ENCODE data around the gene C10orf105.
A peak's percentile ranks its signal among the peaks of the same experiment; 100 is the strongest.

C10orf105 gene

DNA sequence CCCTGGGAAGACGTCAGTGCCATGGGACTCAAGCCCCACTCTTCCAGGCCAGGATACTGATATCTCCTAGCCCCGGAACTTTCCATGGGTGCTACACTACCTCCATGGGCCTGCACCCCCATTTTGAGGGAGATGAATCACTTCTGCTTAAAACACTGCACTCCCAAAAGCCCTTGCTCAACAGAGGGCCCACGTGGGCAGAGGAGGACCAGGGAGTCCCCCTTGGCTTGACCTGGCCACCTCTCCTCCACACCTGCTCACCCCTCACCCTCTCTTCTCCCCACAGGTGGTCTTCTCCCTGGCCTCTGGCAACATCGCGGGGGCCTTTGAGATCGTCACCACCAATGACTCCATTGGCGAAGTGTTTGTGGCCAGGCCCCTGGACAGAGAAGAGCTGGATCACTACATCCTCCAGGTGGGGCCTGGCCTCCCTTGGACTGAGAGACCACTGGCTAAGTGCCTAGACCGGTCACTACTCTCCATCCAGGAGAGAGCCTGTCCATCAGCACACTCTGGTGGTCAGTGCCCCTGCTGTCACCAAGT is 19.9 kb upstream of the C10orf105 start:
- H3K36me3 ChIP-seq (ENCODE audit: control insufficient read depth in 4 of 4, insufficient read depth in 4 of 4, low read length in 3 of 4), result no peaks in the 10 kb centered on the region
- CTCF ChIA-PET, result interaction anchor here (1.2 to 4.7 kb wide), 3 partner anchors 8 to 31 kb away, joined by 4 to 30 read pairs (median 6); no protein-coding TSS in a partner anchor
- peaks cover 0 to 7% (median 0%) of the 10 kb centered on the region in 5 experiments for H3K9me3 ChIP-seq (ENCODE audit: control extremely low read depth in 1 of 5, control insufficient read depth in 4 of 5, insufficient read depth in 2 of 5, low read depth in 1 of 5, low read length in 4 of 5)
- H3K27ac ChIP-seq (ENCODE audit: insufficient read depth in 1 of 2, low read depth in 1 of 2, low read length in 2 of 2, poor library complexity in 1 of 2, severe bottlenecking in 2 of 2), result no peak overlapping the region
- peaks cover 13 to 88% (median 77%) of the 10 kb centered on the region in 4 experiments for H3K4me1 ChIP-seq (ENCODE audit: control extremely low read depth in 1 of 4, control insufficient read depth in 4 of 4, insufficient read depth in 4 of 4, low read length in 3 of 4)
- DNase-seq, result no peak
- POLR2A ChIA-PET, result no interaction called here
- H3K4me3 ChIP-seq (ENCODE audit: control insufficient read depth in 1 of 7, extremely low read depth in 1 of 7, insufficient read depth in 4 of 7, low read depth in 2 of 7, low read length in 6 of 7), result no peak overlapping the region
- H3K27me3 ChIP-seq (replicated peaks in 2 of 5; ENCODE audit: control insufficient read depth in 4 of 5, insufficient read depth in 5 of 5, low read length in 4 of 5), result no peaks in the 10 kb centered on the region
- whole genome bisulfite sequencing (ENCODE audit: insufficient coverage), result 99% methylated on average over 8 of the region's 8 CpGs

DNA sequence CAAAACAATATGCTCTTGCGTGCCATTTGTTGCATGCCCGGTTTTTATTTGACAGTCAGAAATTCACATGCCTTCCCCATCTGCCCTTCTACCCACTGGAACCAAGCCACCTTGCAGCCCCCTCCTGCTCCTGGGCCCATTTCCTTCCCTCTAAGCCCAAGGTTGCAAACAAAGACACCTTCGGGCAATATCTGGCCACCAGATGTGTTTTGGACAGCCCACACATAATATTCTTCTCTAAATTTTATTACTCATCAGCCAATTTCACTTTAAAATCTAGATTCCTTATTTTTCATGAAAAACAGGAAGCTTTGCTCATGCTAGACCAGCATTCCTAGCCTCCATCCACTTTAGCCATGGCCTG is 18.2 kb upstream of the C10orf105 start:
- H3K4me1 ChIP-seq (ENCODE audit: control extremely low read depth in 1 of 4, control insufficient read depth in 4 of 4, insufficient read depth in 4 of 4, low read length in 3 of 4), result peaks cover 13 to 83% (median 77%) of the 10 kb centered on the region in 4 experiments
- H3K9me3 ChIP-seq (ENCODE audit: control extremely low read depth in 1 of 5, control insufficient read depth in 4 of 5, insufficient read depth in 2 of 5, low read depth in 1 of 5, low read length in 4 of 5), result peaks cover 0 to 3% (median 0%) of the 10 kb centered on the region in 5 experiments
- POLR2A ChIA-PET, result interaction anchor here (0.6 to 0.8 kb wide), 2 partner anchors 9 to 10 kb away, joined by 3 read pairs; no protein-coding TSS in a partner anchor
- peak overlapping the region in 3 of 7 experiments; percentile 25 to 31 (median 27) for H3K4me3 ChIP-seq (ENCODE audit: control insufficient read depth in 1 of 7, extremely low read depth in 1 of 7, insufficient read depth in 4 of 7, low read depth in 2 of 7, low read length in 6 of 7)
- DNase-seq, result peak in 2 of 3 donors; percentile 75 to 76
- H3K36me3 ChIP-seq (ENCODE audit: control insufficient read depth in 4 of 4, insufficient read depth in 4 of 4, low read length in 3 of 4), result no peaks in the 10 kb centered on the region
- WGBS (ENCODE audit: insufficient coverage), result 7% methylated on average over 3 of the region's 3 CpGs
- CTCF ChIA-PET, result interaction anchor here (1.0 to 1.9 kb wide), 4 partner anchors 11 to 74 kb away, joined by 3 to 9 read pairs (median 3); no protein-coding TSS in a partner anchor
- no peaks in the 10 kb centered on the region for H3K27me3 ChIP-seq (replicated peaks in 2 of 5; ENCODE audit: control insufficient read depth in 4 of 5, insufficient read depth in 5 of 5, low read length in 4 of 5)
- no peak overlapping the region for H3K27ac ChIP-seq (ENCODE audit: insufficient read depth in 1 of 2, low read depth in 1 of 2, low read length in 2 of 2, poor library complexity in 1 of 2, severe bottlenecking in 2 of 2)

DNA sequence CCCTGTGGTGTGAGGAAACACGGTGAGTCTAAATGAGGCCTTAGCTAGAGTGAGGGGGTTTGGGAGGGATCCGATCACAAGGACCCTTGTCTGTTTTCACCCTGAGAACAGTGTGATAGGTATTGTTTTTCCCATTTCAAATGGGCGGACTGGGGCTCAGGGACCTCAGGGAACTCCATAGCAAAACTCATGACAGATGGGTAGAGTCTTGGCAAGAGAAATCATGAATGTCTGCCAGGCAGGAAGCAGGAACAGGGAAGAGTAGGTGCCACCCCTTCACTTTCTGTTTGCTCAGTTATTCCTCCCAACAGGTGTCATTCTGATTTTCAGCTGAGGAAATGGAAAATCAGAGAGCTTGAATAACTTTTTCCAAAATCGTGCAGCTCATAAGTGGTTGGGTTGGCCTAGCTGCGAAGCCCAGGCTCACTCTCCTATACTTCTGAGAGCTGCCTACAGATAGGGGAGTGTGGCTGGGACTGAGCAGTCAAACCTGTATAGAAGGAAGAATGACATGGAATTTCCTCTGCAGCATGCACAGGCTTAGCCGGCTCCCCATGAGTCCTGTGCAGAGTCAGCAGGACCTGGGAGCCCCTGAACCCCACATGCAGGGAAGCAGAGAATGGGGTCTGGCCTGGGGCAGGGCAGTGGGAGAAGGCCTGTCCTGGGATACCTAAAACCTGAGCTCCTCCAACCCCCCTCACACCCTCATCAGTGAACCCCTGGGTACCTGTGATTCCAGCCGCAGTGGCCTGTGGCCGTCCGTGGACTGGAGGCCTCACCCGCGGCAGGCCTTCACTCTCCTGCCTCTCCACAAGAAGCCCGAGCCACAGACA is 17.6 kb upstream of the C10orf105 start:
- DNase-seq, result no peak
- H3K4me1 ChIP-seq (ENCODE audit: control extremely low read depth in 1 of 4, control insufficient read depth in 4 of 4, insufficient read depth in 4 of 4, low read length in 3 of 4), result peaks cover 13 to 82% (median 76%) of the 10 kb centered on the region in 4 experiments

DNA sequence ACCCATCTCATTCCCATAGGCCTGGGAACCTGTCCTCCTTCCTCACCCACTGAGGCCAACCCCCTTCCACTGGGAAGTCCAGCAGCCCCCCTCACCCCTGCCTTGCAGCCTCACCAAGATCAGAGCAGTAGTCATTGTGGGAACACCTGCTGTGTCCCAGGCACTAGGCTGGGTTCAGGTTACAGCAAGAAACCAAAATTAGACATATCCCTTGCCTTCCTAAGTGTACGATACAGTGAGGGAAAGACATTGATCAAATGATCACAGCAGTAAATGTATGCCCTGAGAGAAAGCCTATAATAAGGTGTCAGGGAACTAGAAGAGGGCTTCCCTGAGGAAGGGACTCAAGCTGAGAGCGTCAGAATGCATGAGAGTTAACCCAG is 17.0 kb upstream of the C10orf105 start:
- CTCF ChIA-PET, result interaction anchor here (1.2 to 2.1 kb wide), 6 partner anchors 9 to 34 kb away, joined by 3 to 13 read pairs (median 6); no protein-coding TSS in a partner anchor
- Histone ChIP-seq H3K27me3 (replicated peaks in 2 of 5; ENCODE audit: control insufficient read depth in 4 of 5, insufficient read depth in 5 of 5, low read length in 4 of 5) (no peaks in the 10 kb centered on the region), H3K36me3 (ENCODE audit: control insufficient read depth in 4 of 4, insufficient read depth in 4 of 4, low read length in 3 of 4) (peaks cover 0 to under 1% (median 0%) of the 10 kb centered on the region in 4 experiments), H3K27ac (ENCODE audit: insufficient read depth in 1 of 2, low read depth in 1 of 2, low read length in 2 of 2, poor library complexity in 1 of 2, severe bottlenecking in 2 of 2) (peak overlapping the region in 1 of 2 experiments; percentile 70), H3K9me3 (ENCODE audit: control extremely low read depth in 1 of 5, control insufficient read depth in 4 of 5, insufficient read depth in 2 of 5, low read depth in 1 of 5, low read length in 4 of 5) (no peaks in the 10 kb centered on the region), H3K4me1 (ENCODE audit: control extremely low read depth in 1 of 4, control insufficient read depth in 4 of 4, insufficient read depth in 4 of 4, low read length in 3 of 4) (peaks cover 13 to 77% (median 71%) of the 10 kb centered on the region in 4 experiments), H3K4me3 (ENCODE audit: control insufficient read depth in 1 of 7, extremely low read depth in 1 of 7, insufficient read depth in 4 of 7, low read depth in 2 of 7, low read length in 6 of 7) (peak overlapping the region in 2 of 7 experiments; percentile 31 to 45)
- WGBS (ENCODE audit: insufficient coverage), result 89% methylated on average over 2 of the region's 2 CpGs
- DNase-seq, result no peak
- POLR2A ChIA-PET, result no interaction called here

More for the DNA sequence above, 17.6 kb upstream of the C10orf105 start:
- ChIA-PET CTCF (interaction anchor here (0.6 to 2.1 kb wide), 10 partner anchors 9 to 75 kb away, joined by 3 to 13 read pairs (median 3); no protein-coding TSS in a partner anchor), POLR2A (interaction anchor here (0.8 kb wide), 1 partner anchor 9 kb away, joined by 3 read pairs; no protein-coding TSS in a partner anchor)
- H3K36me3 ChIP-seq (ENCODE audit: control insufficient read depth in 4 of 4, insufficient read depth in 4 of 4, low read length in 3 of 4), result no peaks in the 10 kb centered on the region
- no peaks in the 10 kb centered on the region for H3K27me3 ChIP-seq (replicated peaks in 2 of 5; ENCODE audit: control insufficient read depth in 4 of 5, insufficient read depth in 5 of 5, low read length in 4 of 5)
- H3K4me3 ChIP-seq (ENCODE audit: control insufficient read depth in 1 of 7, extremely low read depth in 1 of 7, insufficient read depth in 4 of 7, low read depth in 2 of 7, low read length in 6 of 7), result peak overlapping the region in 3 of 7 experiments; percentile 25 to 31 (median 27)
- H3K9me3 ChIP-seq (ENCODE audit: control extremely low read depth in 1 of 5, control insufficient read depth in 4 of 5, insufficient read depth in 2 of 5, low read depth in 1 of 5, low read length in 4 of 5), result no peaks in the 10 kb centered on the region
- no peak overlapping the region for H3K27ac ChIP-seq (ENCODE audit: insufficient read depth in 1 of 2, low read depth in 1 of 2, low read length in 2 of 2, poor library complexity in 1 of 2, severe bottlenecking in 2 of 2)
- 64% methylated on average over 12 of the region's 12 CpGs for WGBS (ENCODE audit: insufficient coverage)

DNA sequence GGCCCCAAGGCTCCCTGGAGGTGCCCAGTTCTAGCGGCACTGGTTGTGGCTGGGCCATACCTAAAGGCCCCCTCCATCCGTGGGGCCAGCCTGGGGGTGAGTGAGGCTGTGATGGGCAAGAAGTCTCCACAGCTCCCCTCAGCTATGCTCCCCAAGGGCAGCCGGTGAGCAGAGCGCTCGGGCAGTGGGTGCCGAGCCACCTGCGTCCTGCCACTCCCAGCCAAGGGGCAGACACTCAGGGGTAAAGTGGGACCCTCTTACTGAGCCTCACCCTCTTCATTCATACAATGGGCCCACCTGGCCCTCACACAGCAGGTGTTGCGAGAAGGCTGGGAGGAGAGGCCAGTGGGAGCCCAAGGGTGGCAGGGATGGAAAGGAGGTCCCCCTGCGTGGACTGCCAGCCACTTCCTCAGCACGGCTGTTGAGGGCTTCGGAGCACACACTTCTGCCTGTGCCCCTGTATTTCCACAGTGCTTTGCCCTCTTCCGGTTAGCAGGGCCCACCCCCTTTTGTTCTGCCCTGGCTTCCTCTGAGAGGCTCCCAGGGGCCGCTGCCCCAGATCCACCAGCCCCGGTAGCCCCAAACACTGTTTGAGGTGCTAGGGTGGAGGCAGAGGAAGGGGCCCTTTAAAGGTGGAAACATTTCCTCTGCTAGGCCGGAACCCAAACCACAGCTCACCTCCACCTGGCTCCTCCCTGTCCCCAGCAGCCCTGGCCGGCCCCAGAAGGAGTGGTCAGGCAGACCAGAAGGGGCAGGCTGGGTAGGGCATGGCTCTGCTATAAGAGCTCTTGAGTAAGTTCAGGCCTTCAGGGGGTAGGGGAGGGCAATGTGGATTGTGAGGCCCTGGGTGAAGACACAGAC is 16.4 kb upstream of the C10orf105 start:
- ChIA-PET CTCF (interaction anchor here (0.7 to 2.1 kb wide), 12 partner anchors 10 to 37 kb away, joined by 3 to 13 read pairs (median 4); partner anchors contain the start of gene VSIR), POLR2A (no interaction called here)
- H3K27me3 ChIP-seq (replicated peaks in 2 of 5; ENCODE audit: control insufficient read depth in 4 of 5, insufficient read depth in 5 of 5, low read length in 4 of 5), result no peaks in the 10 kb centered on the region
- peaks cover 0 to 4% (median 0%) of the 10 kb centered on the region in 4 experiments for H3K36me3 ChIP-seq (ENCODE audit: control insufficient read depth in 4 of 4, insufficient read depth in 4 of 4, low read length in 3 of 4)
- 38% methylated on average over 7 of the region's 16 CpGs for WGBS (ENCODE audit: insufficient coverage)
- H3K4me1 ChIP-seq (ENCODE audit: control extremely low read depth in 1 of 4, control insufficient read depth in 4 of 4, insufficient read depth in 4 of 4, low read length in 3 of 4), result peaks cover 13 to 71% (median 67%) of the 10 kb centered on the region in 4 experiments
- peak in 2 of 3 donors; percentile 70 to 77 for DNase-seq
- H3K27ac ChIP-seq (ENCODE audit: insufficient read depth in 1 of 2, low read depth in 1 of 2, low read length in 2 of 2, poor library complexity in 1 of 2, severe bottlenecking in 2 of 2), result peak overlapping the region; percentile 18 to 70
- no peaks in the 10 kb centered on the region for H3K9me3 ChIP-seq (ENCODE audit: control extremely low read depth in 1 of 5, control insufficient read depth in 4 of 5, insufficient read depth in 2 of 5, low read depth in 1 of 5, low read length in 4 of 5)
- H3K4me3 ChIP-seq (ENCODE audit: control insufficient read depth in 1 of 7, extremely low read depth in 1 of 7, insufficient read depth in 4 of 7, low read depth in 2 of 7, low read length in 6 of 7), result peak overlapping the region in 4 of 7 experiments; percentile 9 to 45 (median 22)

DNA sequence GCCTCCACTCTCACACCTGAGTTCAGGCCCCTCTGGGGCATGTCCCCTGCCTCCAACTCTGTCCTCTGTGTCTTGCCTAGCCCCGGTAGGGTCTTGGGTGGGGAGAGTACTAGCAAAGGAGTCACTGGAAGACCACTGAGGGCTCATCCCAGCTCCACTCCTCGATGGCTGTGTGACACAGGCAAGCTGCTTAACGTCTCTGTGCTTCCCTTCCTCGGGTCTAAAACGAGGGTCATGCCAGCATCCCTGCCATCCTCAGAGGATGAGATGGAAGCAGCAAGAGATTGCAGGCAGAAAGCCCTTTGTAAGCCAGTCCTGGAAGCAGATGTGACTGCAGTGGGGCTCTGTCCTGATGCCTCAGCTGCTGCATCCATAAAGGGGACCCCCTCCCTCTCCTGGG is 15.2 kb upstream of the C10orf105 start:
- no peak for DNase-seq
- 96% methylated on average over 5 of the region's 5 CpGs for WGBS (ENCODE audit: insufficient coverage)
- Histone ChIP-seq H3K27ac (ENCODE audit: insufficient read depth in 1 of 2, low read depth in 1 of 2, low read length in 2 of 2, poor library complexity in 1 of 2, severe bottlenecking in 2 of 2) (no peak overlapping the region), H3K4me1 (ENCODE audit: control extremely low read depth in 1 of 4, control insufficient read depth in 4 of 4, insufficient read depth in 4 of 4, low read length in 3 of 4) (peaks cover 13 to 71% (median 66%) of the 10 kb centered on the region in 4 experiments), H3K36me3 (ENCODE audit: control insufficient read depth in 4 of 4, insufficient read depth in 4 of 4, low read length in 3 of 4) (peaks cover 0 to 4% (median 0%) of the 10 kb centered on the region in 4 experiments), H3K9me3 (ENCODE audit: control extremely low read depth in 1 of 5, control insufficient read depth in 4 of 5, insufficient read depth in 2 of 5, low read depth in 1 of 5, low read length in 4 of 5) (no peaks in the 10 kb centered on the region), H3K4me3 (ENCODE audit: control insufficient read depth in 1 of 7, extremely low read depth in 1 of 7, insufficient read depth in 4 of 7, low read depth in 2 of 7, low read length in 6 of 7) (peak overlapping the region in 1 of 7 experiments; percentile 9), H3K27me3 (replicated peaks in 2 of 5; ENCODE audit: control insufficient read depth in 4 of 5, insufficient read depth in 5 of 5, low read length in 4 of 5) (no peaks in the 10 kb centered on the region)
- ChIA-PET CTCF (interaction anchor here (0.7 to 1.9 kb wide), 6 partner anchors 10 to 38 kb away, joined by 3 to 13 read pairs (median 4); partner anchors contain the start of gene VSIR), POLR2A (no interaction called here)
